ENCODE results near the gene KLHL36. TPM values are rescaled to one million over a fixed set of nuclear protein-coding genes. Genes with fewer than 3 reads are reported as not detected.

Gene KLHL36
- total RNA-seq, 6 donors from 2014 or later, result 44.1 to 92.2 (median 54.2) TPM

DNA sequence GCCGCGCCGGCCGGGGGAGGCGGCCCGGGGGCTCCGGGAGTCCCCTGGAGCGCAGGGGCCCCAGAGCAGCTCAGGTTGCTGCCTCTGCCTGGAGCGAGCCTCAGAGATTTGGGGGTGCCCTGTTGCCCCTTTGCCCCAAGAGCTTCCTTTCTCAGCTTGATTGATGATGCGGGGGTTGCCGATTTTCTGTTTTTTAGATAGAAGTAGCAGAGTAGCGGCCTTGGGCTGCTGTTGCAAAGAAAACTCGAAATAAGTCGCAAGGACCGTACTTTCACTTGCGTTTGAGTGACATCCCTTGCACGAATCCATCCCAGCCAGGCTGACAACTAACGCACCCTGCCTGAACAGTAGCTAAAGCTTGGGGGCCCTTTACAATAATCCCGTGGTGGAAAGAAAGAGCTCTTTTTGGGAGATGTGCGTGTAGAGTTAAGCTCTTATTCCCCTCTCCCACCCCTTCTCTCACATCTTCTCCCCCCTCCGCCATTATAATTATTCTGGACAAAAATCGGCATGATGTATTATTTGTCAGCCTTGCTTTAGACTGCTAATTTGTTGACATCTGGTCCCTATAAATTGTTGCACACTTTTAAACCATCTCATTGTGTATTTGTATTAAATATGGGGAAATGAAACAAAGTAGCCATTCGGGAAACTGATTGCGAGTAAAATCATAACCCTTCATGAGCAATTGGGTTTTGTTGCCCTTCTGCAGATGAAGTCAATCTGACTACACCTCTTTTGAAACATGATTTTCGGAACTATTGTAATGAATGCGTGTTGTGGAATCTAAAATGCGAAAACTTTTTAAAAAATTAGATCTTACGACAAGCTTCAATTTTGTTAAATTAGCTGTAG is 52.4 kb downstream of the KLHL36 start:
- TF ChIP-seq POLR2A (IDR thresholded peaks at IDR 0.05) (no peak), CTCF (IDR thresholded peaks at IDR 0.05) (no peak), EP300 (IDR thresholded peaks at IDR 0.05) (no peak), POLR2AphosphoS5 (IDR thresholded peaks at IDR 0.05) (no peak)
- Histone ChIP-seq H3K9me3 (no peaks in the 10 kb centered on the region), H3K36me3 (no peaks in the 10 kb centered on the region), H3K27ac (peak overlapping the region; percentile 77 to 95 (median 89)), H3K4me1 (peaks cover 28 to 43% (median 29%) of the 10 kb centered on the region in 4 donors), H3K4me3 (peak overlapping the region; percentile 81 to 100 (median 93)), H3K27me3 (no peaks in the 10 kb centered on the region)
- DNase-seq (peak in 1 of 2 donors; percentile 42), ATAC-seq (ENCODE audit: low FRiP score in 2 of 2) (peak; percentile 31 to 65)
- 2 to 6% methylated on average over 16 to 26 of the region's 28 CpGs for WGBS, 2 donors

- TF ChIP-seq EP300 (IDR thresholded peaks at IDR 0.05) (no peak), CTCF (IDR thresholded peaks at IDR 0.05) (no peak), POLR2A (IDR thresholded peaks at IDR 0.05) (no peak), POLR2AphosphoS5 (IDR thresholded peaks at IDR 0.05) (no peak)
- WGBS, 2 donors, result 90 to 93% methylated on average over 10 of the region's 10 CpGs
- H3K4me3 ChIP-seq, result no peak overlapping the region
- H3K27ac ChIP-seq, result no peak overlapping the region
- H3K36me3 ChIP-seq, result no peaks in the 10 kb centered on the region
- DNase-seq (no peak), ATAC-seq (ENCODE audit: low FRiP score in 2 of 2) (no peak)
- H3K27me3 ChIP-seq, result no peaks in the 10 kb centered on the region
- peaks cover 28 to 59% (median 33%) of the 10 kb centered on the region in 4 donors for H3K4me1 ChIP-seq
- no peaks in the 10 kb centered on the region for H3K9me3 ChIP-seq
These were observed 55.4 kb downstream of the KLHL36 start for GRCh38 chr16:84703681-84704080.

GRCh38 chr16:84704253-84704652 is 55.9 kb downstream of the KLHL36 start:
- ATAC-seq (ENCODE audit: low FRiP score in 2 of 2) (no peak), DNase-seq (no peak)
- Histone ChIP-seq H3K27me3 (no peaks in the 10 kb centered on the region), H3K9me3 (no peaks in the 10 kb centered on the region), H3K36me3 (no peaks in the 10 kb centered on the region), H3K4me3 (no peak overlapping the region), H3K27ac (no peak overlapping the region), H3K4me1 (peaks cover 24 to 58% (median 30%) of the 10 kb centered on the region in 4 donors)
- WGBS, 2 donors, result 58 to 63% methylated on average over 2 of the region's 2 CpGs
- no peak for TF ChIP-seq POLR2AphosphoS5 (IDR thresholded peaks at IDR 0.05)
- no peak for TF ChIP-seq CTCF (IDR thresholded peaks at IDR 0.05)

DNA sequence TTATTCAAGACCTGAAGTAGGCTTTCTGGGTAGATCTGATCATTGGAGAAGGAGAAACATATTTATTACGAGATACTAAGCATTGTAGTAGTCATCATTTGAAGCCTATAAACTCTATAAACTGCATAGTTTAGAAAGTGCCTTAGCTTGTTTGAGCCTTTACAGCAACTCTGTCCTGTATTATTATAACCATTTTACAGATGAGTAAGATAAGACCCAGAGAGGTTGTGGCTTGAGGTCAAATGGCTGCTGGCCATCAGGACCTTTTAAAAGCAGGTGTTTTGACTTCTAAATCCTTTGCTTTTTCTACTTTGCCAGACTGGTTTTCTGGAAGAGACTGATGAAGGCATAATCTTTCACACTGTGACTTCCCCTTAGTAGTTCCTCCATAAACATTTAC is 58.5 kb downstream of the KLHL36 start:
- no peaks in the 10 kb centered on the region for H3K9me3 ChIP-seq
- peaks cover 15 to 45% (median 21%) of the 10 kb centered on the region in 4 donors for H3K4me1 ChIP-seq
- H3K27ac ChIP-seq, result no peak overlapping the region
- TF ChIP-seq CTCF (IDR thresholded peaks at IDR 0.05) (no peak), POLR2AphosphoS5 (IDR thresholded peaks at IDR 0.05) (no peak), EP300 (IDR thresholded peaks at IDR 0.05) (no peak), POLR2A (IDR thresholded peaks at IDR 0.05) (no peak)
- no peaks in the 10 kb centered on the region for H3K27me3 ChIP-seq
- ATAC-seq (ENCODE audit: low FRiP score in 2 of 2), result no peak
- WGBS, 2 donors, result 90 to 100% methylated on average over 1 of the region's 1 CpG
- H3K4me3 ChIP-seq, result no peak overlapping the region
- H3K36me3 ChIP-seq, result no peaks in the 10 kb centered on the region
- DNase-seq, result no peak

- 89 to 92% methylated on average over 10 of the region's 10 CpGs for WGBS, 2 donors
- no peak for TF ChIP-seq POLR2AphosphoS5 (IDR thresholded peaks at IDR 0.05)
- no peak for TF ChIP-seq CTCF (IDR thresholded peaks at IDR 0.05)
- no peak for TF ChIP-seq POLR2A (IDR thresholded peaks at IDR 0.05)
- no peak for TF ChIP-seq EP300 (IDR thresholded peaks at IDR 0.05)
- ATAC-seq (ENCODE audit: low FRiP score in 2 of 2), result no peak
- no peaks in the 10 kb centered on the region for H3K9me3 ChIP-seq
- no peak overlapping the region for H3K4me3 ChIP-seq
- H3K27me3 ChIP-seq, result no peaks in the 10 kb centered on the region
- DNase-seq, result no peak
- peaks cover 14 to 44% (median 19%) of the 10 kb centered on the region in 4 donors for H3K4me1 ChIP-seq
- no peak overlapping the region for H3K27ac ChIP-seq
- no peaks in the 10 kb centered on the region for H3K36me3 ChIP-seq
These were observed 61.3 kb downstream of the KLHL36 start for GRCh38 chr16:84709609-84710008.

All from upper lobe of left lung (tissue), 6 donors.